GM19324 (cell line): Measurements from ENCODE around the gene PTCH2.

ENCODE experiments used
- ATAC-seq: cut with Tn5 transposase; IDR thresholded peaks from one replicate; pipeline ENCODE4 v1.9.1; 2021; ENCODE audit warnings: mild to moderate bottlenecking, moderate library complexity; ENCODE audit not compliant: unreplicated experiment, low FRiP score

The PTCH2 gene, protein sequence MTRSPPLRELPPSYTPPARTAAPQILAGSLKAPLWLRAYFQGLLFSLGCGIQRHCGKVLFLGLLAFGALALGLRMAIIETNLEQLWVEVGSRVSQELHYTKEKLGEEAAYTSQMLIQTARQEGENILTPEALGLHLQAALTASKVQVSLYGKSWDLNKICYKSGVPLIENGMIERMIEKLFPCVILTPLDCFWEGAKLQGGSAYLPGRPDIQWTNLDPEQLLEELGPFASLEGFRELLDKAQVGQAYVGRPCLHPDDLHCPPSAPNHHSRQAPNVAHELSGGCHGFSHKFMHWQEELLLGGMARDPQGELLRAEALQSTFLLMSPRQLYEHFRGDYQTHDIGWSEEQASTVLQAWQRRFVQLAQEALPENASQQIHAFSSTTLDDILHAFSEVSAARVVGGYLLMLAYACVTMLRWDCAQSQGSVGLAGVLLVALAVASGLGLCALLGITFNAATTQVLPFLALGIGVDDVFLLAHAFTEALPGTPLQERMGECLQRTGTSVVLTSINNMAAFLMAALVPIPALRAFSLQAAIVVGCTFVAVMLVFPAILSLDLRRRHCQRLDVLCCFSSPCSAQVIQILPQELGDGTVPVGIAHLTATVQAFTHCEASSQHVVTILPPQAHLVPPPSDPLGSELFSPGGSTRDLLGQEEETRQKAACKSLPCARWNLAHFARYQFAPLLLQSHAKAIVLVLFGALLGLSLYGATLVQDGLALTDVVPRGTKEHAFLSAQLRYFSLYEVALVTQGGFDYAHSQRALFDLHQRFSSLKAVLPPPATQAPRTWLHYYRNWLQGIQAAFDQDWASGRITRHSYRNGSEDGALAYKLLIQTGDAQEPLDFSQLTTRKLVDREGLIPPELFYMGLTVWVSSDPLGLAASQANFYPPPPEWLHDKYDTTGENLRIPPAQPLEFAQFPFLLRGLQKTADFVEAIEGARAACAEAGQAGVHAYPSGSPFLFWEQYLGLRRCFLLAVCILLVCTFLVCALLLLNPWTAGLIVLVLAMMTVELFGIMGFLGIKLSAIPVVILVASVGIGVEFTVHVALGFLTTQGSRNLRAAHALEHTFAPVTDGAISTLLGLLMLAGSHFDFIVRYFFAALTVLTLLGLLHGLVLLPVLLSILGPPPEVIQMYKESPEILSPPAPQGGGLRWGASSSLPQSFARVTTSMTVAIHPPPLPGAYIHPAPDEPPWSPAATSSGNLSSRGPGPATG

DNA sequence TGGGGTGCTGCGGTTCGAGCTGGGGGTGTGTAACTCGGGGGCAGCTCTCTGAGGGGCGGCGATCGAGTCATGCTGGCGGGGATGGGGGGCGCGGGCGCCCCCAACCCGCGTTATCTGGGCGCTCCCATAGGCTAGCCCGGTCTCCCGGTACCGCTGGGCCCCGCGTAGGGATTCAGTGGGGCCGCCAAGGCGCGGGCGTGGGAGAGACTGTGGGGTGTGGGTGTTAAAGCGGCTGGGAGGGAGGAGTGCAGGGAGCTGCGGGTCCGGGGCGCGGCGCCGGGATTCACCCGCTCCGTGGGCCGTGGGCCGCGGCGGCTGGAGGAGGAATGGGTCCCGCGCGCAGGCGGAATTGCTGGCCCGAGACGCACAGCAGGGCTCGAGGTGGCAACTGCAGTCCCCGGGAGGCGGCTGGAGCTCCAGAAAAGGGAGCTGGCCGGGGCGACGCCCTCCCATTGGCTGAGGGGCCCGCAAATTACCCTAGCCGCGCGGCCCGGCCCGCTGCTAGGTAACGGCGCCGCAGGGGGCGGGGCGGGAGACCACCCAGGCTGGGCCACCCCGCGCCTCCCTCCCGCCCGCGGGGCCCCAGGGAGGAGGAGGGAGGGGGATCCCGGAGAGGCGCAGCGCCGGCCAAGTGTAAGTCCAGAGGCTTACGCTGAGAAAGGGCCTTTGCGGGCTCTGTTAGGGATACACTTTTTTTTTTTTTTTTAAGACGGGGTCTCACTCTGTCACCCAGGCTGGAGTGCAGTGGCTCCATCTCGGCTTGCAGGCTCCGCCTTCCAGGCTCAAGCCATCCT lies at the start of gene PTCH2:
PTCH2 (minus strand) TSS at position 392 of the 794 bp plus-strand sequence; CDS start at position 71, 321 bp downstream.
- no peak for ATAC-seq

DNA sequence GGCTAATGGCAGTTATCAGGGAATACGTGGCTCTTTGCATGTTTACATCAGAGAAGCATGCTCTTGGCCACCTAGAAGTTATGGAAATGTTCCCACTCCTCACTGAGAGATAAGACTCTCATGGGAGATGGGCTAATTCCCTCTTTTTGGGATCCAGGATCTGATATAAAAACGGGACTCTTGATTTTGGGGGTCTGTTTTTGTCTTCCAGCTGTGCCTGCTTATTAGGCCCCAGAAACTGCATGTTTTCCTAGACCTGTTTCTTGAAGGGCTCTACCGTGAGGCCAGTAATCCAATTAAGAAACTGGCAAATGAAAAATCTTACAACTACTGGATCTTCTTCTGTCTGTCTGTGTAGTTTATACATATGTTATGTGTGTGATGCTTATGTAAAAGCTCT lies 47.0 kb upstream of the PTCH2 start:
- ATAC-seq, result no peak

DNA sequence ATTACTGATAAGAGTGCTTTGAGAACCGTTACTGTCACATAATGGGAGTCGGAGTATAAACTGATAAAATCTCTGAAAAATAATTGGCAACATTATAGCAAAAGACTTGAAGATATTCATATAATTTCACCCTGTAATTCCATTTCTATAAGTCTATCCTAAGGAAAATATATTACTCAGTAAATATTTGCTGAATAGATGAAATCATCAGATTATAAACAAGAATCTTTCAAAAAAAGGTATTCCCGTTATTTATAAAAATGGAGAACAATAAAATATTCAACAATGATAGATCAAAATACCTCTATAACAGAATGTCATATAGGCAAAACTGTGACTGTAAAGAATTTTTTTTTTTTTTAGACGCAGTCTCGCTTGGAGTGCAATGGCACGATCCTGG lies 42.4 kb upstream of the PTCH2 start:
- no peak for ATAC-seq

DNA sequence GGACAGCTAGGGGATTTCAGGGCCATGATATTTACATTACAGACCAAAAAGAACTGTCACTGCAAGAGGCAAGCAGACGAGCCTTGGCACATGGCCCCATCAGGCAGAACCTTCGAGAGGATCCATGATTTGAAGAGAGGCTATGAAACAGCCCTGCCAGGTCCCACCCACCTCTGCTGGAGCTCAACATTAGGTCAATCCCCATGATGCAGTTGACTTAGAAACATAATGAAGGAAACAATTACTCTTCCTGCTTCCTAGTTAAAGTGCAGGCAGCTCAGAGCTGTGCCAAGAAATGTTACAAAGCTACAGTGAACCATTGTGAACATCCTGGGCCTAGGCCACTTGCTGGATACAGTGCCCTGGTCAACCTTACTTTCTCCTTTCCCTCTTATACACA lies 41.7 kb upstream of the PTCH2 start:
- no peak for ATAC-seq

DNA sequence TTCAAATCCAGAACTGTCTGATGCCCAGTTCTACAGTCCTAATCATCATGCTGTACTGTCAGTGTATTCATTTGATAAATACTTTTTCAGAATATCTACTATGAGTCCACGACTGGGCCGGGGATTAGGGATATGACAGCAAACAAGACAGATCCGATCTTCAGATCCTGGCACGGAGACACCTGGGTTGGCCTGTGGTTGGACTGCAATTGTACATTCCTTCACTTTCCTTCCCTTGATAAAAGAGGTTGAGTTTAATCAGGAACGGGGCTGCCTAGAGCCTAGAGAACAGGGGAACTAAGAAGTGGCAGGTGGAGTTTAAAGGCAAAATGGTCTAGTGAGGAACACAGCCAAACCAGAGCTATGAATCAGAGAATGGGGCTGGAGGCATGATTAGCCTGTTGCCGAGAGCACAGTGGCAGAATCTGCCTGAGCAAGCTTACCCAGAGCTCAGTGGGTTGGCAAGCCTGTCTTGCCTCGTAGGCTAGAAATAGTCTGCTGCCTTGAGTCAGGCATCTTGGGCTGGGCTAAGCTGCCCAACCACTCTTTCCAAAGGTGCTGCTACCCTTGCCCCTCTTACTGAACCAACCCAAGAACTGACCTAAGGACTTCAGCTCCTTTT lies 38.1 kb upstream of the PTCH2 start:
- no peak for ATAC-seq

- ATAC-seq, result no peak
Observed at GRCh38 chr1:44874155-44874554, 31.1 kb upstream of the PTCH2 start.

DNA sequence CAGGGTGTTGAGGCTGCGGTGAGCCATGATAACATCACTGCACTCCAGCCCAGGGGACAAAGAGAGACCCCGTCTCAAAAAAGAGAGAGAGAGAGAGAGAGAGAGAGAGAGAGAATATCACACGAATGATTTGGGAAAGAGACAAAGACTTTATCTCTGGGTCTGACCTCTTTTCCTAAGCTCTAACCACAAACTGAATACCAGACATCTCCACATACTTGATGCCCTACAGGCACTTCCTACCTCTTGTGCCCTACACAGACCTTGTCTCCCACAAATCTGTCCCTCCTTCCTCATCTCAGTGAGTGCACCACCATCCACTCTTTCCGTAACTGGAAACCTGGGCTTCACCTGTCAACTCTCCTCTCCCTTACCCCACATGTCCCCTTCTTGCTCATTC lies 27.0 kb upstream of the PTCH2 start:
- no peak for ATAC-seq

- no peak for ATAC-seq
Observed at GRCh38 chr1:44867801-44868200, 24.7 kb upstream of the PTCH2 start.

DNA sequence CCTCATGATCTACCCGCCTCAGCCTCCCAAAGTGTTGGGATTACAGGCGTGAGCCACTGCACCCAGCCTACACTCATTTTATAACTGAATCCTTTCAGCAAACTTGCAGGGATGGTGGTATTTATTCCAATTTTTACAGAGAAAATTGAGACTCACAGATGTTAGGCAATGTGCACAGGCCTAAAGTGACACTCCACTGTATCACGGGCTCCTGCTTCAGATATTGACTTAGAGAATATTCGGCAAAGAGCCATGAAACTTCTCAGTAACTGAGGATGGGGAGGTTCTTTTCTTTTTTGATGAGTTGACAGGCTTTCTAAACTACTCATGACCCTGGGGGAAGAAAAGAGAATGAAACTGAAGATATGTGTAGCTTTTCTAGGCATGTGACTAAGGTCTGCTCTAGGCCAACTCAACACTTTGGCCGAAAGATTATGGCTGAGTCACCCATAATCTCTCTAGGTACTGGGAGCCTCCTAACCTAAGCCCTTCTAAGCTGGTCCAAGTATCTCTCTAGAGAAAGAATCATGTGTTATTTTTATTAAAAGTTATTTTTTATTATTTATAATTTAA lies 19.9 kb upstream of the PTCH2 start:
- ATAC-seq, result no peak

- ATAC-seq, result no peak
Observed at GRCh38 chr1:44860891-44861425, 17.9 kb upstream of the PTCH2 start.

- no peak for ATAC-seq
Observed at GRCh38 chr1:44860331-44860730, 17.3 kb upstream of the PTCH2 start.

GRCh38 chr1:44857446-44857845 lies 14.4 kb upstream of the PTCH2 start:
- ATAC-seq, result no peak

GRCh38 chr1:44855742-44856141 lies 12.7 kb upstream of the PTCH2 start:
- no peak for ATAC-seq

- ATAC-seq, result no peak
Observed at GRCh38 chr1:44854970-44855369, 11.9 kb upstream of the PTCH2 start.

DNA sequence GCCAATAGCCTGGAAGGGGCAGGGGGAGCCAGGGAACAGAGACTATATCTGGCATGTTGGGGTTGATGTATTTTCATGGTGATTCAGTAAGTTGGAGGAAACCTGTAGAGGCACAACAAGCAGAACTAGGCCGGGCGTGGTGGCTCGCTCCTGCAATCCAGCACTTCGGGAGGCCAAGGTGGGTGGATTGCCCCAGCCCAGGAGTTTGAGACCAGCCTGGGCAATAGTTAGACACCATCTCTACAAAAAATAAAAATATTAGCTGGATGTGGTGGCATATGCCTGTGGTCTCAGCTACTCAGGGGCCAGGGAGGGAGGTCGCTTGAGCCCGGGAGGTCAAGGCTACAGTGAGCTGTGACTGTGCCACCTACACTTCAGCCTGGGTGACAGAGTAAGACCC lies 10.1 kb upstream of the PTCH2 start:
- ATAC-seq, result no peak

- no peak for ATAC-seq
Observed at GRCh38 chr1:44851308-44851707, 8.3 kb upstream of the PTCH2 start.

GRCh38 chr1:44849575-44850132 lies 6.6 kb upstream of the PTCH2 start:
- ATAC-seq, result no peak

- ATAC-seq, result no peak
Observed at GRCh38 chr1:44848456-44849181, 5.6 kb upstream of the PTCH2 start.
